ENCODE results near the gene RHBDD3. TPM values are rescaled to one million over a fixed set of nuclear protein-coding genes. Genes with fewer than 3 reads are reported as not detected.

Gene RHBDD3
- polyA plus RNA-seq, 3 donors, result 4.0 to 11.1 (median 4.8) TPM

DNA sequence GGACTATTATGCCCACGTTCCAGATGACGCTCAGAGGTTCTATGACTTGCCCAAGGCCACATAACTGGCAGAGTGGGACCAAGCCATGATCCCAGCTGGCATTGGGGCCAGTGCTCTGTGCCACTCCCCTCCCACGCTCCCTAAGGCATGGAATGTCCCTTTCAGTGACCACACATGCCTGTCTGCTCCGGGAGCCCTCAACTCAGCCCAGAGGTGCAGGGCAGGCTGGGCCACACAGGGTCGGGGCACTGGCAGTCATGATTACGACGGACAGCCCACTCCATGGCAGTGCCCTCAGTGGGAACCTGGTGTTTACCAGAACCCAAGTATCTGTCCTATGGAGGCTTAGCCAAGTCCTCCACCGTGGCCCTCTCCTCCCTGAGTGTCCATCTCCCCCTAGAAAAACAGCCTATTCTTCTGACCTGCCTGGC lies 10.0 kb downstream of the RHBDD3 start:
- H3K27me3 ChIP-seq (ENCODE audit: control insufficient read depth in 2 of 2, insufficient read depth in 2 of 2, low read length in 2 of 2), result no peaks in the 10 kb centered on the region
- Mint-ChIP-seq H3K27me3 (ENCODE audit: low read depth in 3 of 3) (peaks cover 0 to 5% (median 2%) of the 10 kb centered on the region in 3 donors), H3K4me3 (no peak overlapping the region), H3K4me1 (no peaks in the 10 kb centered on the region), H3K36me3 (peaks cover 5 to 13% of the 10 kb centered on the region in 2 donors), H3K27ac (no peak overlapping the region), H3K9me3 (no peaks in the 10 kb centered on the region)
- intact Hi-C loops (cut with micrococcal nuclease), result no loop called here
- no peak overlapping the region for H3K9ac ChIP-seq (ENCODE audit: insufficient read depth, low read length, poor library complexity, severe bottlenecking)
- TF ChIP-seq, protein P1, sequence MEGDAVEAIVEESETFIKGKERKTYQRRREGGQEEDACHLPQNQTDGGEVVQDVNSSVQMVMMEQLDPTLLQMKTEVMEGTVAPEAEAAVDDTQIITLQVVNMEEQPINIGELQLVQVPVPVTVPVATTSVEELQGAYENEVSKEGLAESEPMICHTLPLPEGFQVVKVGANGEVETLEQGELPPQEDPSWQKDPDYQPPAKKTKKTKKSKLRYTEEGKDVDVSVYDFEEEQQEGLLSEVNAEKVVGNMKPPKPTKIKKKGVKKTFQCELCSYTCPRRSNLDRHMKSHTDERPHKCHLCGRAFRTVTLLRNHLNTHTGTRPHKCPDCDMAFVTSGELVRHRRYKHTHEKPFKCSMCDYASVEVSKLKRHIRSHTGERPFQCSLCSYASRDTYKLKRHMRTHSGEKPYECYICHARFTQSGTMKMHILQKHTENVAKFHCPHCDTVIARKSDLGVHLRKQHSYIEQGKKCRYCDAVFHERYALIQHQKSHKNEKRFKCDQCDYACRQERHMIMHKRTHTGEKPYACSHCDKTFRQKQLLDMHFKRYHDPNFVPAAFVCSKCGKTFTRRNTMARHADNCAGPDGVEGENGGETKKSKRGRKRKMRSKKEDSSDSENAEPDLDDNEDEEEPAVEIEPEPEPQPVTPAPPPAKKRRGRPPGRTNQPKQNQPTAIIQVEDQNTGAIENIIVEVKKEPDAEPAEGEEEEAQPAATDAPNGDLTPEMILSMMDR (IDR thresholded peaks at IDR 0.05), result no peak
- no peaks in the 10 kb centered on the region for H3K4me1 ChIP-seq (ENCODE audit: control insufficient read depth in 1 of 2, insufficient read depth in 2 of 2, low read length in 2 of 2)
- WGBS (ENCODE audit: insufficient coverage), result 77% methylated on average over 7 of the region's 8 CpGs
- no peak for DNase-seq
- H4K20me1 ChIP-seq (ENCODE audit: insufficient read depth, low read length), result no peaks in the 10 kb centered on the region
- no peaks in the 10 kb centered on the region for H3K79me2 ChIP-seq (ENCODE audit: insufficient read depth, low read length)
- H3K9me3 ChIP-seq (replicated peaks in 1 of 2; ENCODE audit: control insufficient read depth in 1 of 2, insufficient read depth in 1 of 2, low read length in 2 of 2), result no peaks in the 10 kb centered on the region
- no peak overlapping the region for H2AFZ ChIP-seq (ENCODE audit: insufficient read depth, low read depth, low read length, poor library complexity, severe bottlenecking)
- no peak overlapping the region for H3K4me3 ChIP-seq (replicated peaks in 1 of 3; ENCODE audit: low read depth in 2 of 3, low read length in 3 of 3)
- peaks cover 0 to 3% of the 10 kb centered on the region in 2 donors for H3K36me3 ChIP-seq (replicated peaks in 1 of 2; ENCODE audit: control insufficient read depth in 1 of 2, insufficient read depth in 2 of 2, low read length in 2 of 2)
- H3K27ac ChIP-seq (ENCODE audit: low read depth in 1 of 2, low read length in 2 of 2), result no peak overlapping the region
- H3K4me2 ChIP-seq (replicated peaks; ENCODE audit: extremely low read depth, low read length, poor library complexity, severe bottlenecking), result no peak overlapping the region

GRCh38 chr22:29256606-29257325 lies 11.0 kb downstream of the RHBDD3 start:
- DNase-seq, result no peak
- no peak overlapping the region for H3K27ac Mint-ChIP-seq
- Histone ChIP-seq H3K4me3 (replicated peaks in 1 of 3; ENCODE audit: low read depth in 2 of 3, low read length in 3 of 3) (no peak overlapping the region), H2AFZ (ENCODE audit: insufficient read depth, low read depth, low read length, poor library complexity, severe bottlenecking) (no peak overlapping the region), H4K20me1 (ENCODE audit: insufficient read depth, low read length) (no peaks in the 10 kb centered on the region), H3K4me2 (replicated peaks; ENCODE audit: extremely low read depth, low read length, poor library complexity, severe bottlenecking) (no peak overlapping the region), H3K79me2 (ENCODE audit: insufficient read depth, low read length) (no peaks in the 10 kb centered on the region), H3K9ac (ENCODE audit: insufficient read depth, low read length, poor library complexity, severe bottlenecking) (no peak overlapping the region), H3K9me3 (replicated peaks in 1 of 2; ENCODE audit: control insufficient read depth in 1 of 2, insufficient read depth in 1 of 2, low read length in 2 of 2) (no peaks in the 10 kb centered on the region), H3K4me1 (ENCODE audit: control insufficient read depth in 1 of 2, insufficient read depth in 2 of 2, low read length in 2 of 2) (no peaks in the 10 kb centered on the region), H3K36me3 (replicated peaks in 1 of 2; ENCODE audit: control insufficient read depth in 1 of 2, insufficient read depth in 2 of 2, low read length in 2 of 2) (peaks cover 0 to 3% of the 10 kb centered on the region in 2 donors), H3K27me3 (ENCODE audit: control insufficient read depth in 2 of 2, insufficient read depth in 2 of 2, low read length in 2 of 2) (no peaks in the 10 kb centered on the region), H3K27ac (ENCODE audit: low read depth in 1 of 2, low read length in 2 of 2) (no peak overlapping the region)
- no peaks in the 10 kb centered on the region for H3K9me3 Mint-ChIP-seq
- WGBS (ENCODE audit: insufficient coverage), result 100% methylated on average over 2 of the region's 8 CpGs
- H3K4me1 Mint-ChIP-seq, result no peaks in the 10 kb centered on the region
- TF ChIP-seq, protein P1 (IDR thresholded peaks at IDR 0.05), result no peak
- H3K4me3 Mint-ChIP-seq, result no peak overlapping the region
- H3K27me3 Mint-ChIP-seq (ENCODE audit: low read depth in 3 of 3), result peaks cover 0 to 2% (median 1%) of the 10 kb centered on the region in 3 donors
- intact Hi-C loops (cut with micrococcal nuclease), result no loop called here
- peaks cover 2 to 13% of the 10 kb centered on the region in 2 donors for H3K36me3 Mint-ChIP-seq

Measured in CD14-positive monocyte (primary cell).